ENCODE measurements around the gene TMEM150C.

TMEM150C gene

GRCh38 chr4:82561786-82562563 lies at the start of gene TMEM150C:
Gene TMEM150C (minus strand): TSS chr4:82561988. CDS start chr4:82504657, 57,331 bp downstream.
- FAIRE-seq: no peak

- FAIRE-seq: no peak
Measured at GRCh38 chr4:82611527-82611926, 49.7 kb upstream of the TMEM150C start.

GRCh38 chr4:82610041-82610440 lies 48.3 kb upstream of the TMEM150C start:
- no peak for FAIRE-seq

GRCh38 chr4:82606622-82607021 lies 44.8 kb upstream of the TMEM150C start:
- no peak for FAIRE-seq

GRCh38 chr4:82604522-82604921 lies 42.7 kb upstream of the TMEM150C start:
- no peak for FAIRE-seq

- FAIRE-seq: no peak
Measured at GRCh38 chr4:82601242-82602015, 39.6 kb upstream of the TMEM150C start.

DNA sequence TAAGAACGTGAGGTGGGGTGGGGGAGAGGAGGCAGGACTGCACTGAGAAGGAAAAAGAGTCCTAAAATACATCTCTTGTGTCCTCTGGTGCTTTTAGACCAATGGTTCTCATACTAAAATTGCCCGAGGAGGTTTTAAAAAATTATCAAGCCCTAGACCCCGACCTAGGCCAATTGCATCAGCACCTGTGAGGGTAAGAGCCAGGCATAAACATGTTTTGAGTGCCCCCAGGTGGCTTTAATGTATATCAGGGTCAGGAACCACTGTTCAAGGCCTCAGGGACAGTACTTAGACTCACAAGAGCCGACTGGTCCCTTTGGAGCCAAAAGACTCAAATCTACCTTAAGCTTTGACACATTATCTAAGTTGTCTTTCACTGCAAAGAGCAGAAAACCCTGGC lies 37.5 kb upstream of the TMEM150C start:
- FAIRE-seq: no peak

GRCh38 chr4:82594456-82594855 lies 32.7 kb upstream of the TMEM150C start:
- FAIRE-seq: no peak

- FAIRE-seq: no peak
Measured at GRCh38 chr4:82593411-82593810, 31.6 kb upstream of the TMEM150C start.

- no peak for FAIRE-seq
Measured at GRCh38 chr4:82592639-82593038, 30.9 kb upstream of the TMEM150C start.

- FAIRE-seq: no peak
Measured at GRCh38 chr4:82591592-82591991, 29.8 kb upstream of the TMEM150C start.

GRCh38 chr4:82589756-82590155 lies 28.0 kb upstream of the TMEM150C start:
- no peak for FAIRE-seq

GRCh38 chr4:82588771-82589270 lies 27.0 kb upstream of the TMEM150C start:
- no peak for FAIRE-seq

GRCh38 chr4:82587826-82588540 lies 26.2 kb upstream of the TMEM150C start:
- no peak for FAIRE-seq

DNA sequence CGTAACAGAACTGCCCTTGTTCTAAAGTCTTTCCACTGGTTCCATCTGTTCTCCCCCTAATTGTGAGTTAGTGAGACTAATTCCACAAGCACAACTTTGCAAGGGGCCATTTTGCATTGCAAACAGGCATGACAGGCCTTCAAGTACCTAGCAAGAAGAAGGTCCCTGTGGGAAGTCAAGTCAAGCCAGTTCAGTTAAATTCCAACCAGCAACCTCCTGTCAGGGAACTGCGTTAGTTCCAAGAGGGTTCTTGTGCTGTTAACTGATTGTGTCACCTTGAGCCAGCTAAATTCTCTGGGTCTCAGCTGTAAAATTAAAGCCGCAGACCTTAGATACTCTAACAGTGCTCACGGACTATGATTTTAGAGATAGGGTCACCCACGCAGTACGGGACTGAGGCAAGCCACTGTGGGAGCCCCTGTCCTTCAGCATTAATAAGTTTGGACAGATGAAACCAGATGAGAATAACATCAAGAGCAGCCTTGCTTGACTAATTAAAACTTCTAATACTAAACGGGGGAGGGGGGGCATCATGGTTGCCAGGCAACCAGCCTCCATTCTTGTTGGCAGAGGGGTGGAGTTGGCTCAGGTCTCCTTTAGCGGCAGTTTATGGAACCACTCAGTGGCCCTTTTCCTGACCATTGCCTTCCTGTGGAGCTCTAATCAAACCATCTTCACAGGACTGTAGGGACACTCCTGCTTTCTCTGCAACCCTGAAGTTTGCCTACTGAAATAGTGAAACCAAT lies 24.1 kb upstream of the TMEM150C start:
- FAIRE-seq: no peak

- FAIRE-seq: no peak
Measured at GRCh38 chr4:82584931-82585330, 23.1 kb upstream of the TMEM150C start.

DNA sequence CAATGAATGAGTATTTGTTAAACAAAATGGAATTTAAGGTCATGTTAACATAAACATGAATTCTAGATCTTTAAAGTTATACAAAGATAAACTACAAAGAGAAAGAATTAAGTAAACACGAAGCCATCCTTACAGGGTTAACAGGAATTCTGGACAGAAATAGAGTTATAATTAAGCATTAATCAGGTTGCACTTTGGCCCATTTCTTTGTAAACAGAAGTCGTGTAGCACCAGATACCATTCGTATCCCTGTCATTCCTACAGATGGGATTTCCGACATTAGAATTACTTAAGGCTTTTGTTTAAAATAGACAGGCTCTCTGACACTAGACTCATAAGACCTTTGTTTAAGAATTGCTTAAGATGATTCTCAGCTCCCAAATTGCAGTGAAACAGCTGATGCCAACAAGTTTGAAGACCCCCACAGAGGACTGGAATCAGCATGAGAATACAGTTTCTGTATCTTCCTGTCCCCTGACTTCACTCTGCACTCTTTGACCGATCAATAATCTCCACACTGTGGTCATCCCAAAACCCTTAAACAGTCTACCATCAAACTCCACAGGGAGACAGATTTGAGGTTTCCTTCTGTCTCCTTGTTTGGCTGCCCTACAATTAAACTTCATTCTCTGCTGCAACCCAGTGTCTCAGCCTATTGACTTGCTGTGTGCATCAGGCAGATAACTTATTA lies 22.3 kb upstream of the TMEM150C start:
- FAIRE-seq: no peak

- FAIRE-seq: no peak
Measured at GRCh38 chr4:82579932-82580331, 18.1 kb upstream of the TMEM150C start.

DNA sequence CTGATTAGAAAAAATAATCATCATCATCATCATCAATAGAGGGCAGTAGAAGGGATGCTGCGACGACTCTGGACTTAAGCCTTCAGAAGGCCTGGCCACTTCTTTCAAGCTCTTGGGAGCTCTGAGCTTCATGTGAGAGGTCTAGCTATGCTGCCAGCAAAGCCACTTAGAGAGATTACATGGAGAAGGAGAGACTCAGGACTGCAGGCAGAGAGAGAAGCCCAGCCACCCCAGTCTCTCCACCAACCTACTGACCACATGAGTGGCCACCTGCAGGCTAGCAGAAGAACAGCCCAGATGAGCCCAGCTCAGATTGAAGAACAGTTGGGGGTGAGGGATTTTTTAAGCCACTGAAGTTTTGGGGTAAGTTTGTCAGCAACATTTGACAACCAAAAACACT lies 17.1 kb upstream of the TMEM150C start:
- no peak for FAIRE-seq

DNA sequence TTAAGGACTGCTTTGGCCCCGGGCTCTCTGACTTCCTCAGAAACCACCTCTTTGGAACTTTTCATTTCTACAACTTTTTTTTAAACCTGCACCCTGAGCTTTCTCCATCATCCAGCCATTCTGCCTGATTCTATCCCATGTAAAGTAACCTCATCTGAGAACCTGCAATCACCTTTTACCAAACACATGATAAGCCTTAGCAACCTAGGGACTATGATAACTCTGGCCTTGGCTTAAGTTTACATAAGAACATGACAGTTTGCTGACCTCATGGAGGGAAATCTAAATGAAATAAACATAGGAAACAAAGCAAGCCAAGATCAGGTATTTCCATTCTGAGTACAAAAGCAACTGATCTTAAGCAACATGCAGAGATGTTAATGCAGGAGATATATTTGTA lies 15.7 kb upstream of the TMEM150C start:
- no peak for FAIRE-seq

GRCh38 chr4:82569727-82570126 lies 7.9 kb upstream of the TMEM150C start:
- FAIRE-seq: no peak

DNA sequence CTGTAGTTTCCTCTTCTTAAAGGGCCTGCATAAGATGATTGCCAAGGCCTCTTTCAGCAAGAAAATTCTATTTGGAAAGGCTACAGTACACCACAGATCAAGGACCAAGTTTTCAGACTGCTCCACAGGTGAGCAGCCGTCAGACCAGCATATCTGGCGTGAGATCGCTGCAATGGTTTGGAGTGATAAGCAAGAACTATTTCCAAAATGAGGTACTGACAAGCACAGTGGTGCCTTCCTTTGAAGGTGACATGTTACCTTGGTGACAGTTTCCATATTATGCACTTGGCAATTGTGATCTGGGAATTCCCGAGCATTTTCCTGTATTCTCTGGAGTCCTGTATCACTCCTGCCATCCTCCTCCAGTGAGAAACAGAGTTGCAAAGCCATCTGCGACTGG lies 7.3 kb upstream of the TMEM150C start:
- no peak for FAIRE-seq
